HEK293 (cell line): ENCODE measurements around the gene SHISAL2A.

Source experiments
- CTCF ChIA-PET: fragments of 350-600 bp; formaldehyde crosslinking; extraction: SDS; loops from one replicate; lab custom pipeline; 2021; ENCODE audit warnings: antibody characterized with exemption; lab: Yijun Ruan, JAX
- POLR2A ChIA-PET: fragments of 300-600 bp; formaldehyde crosslinking; extraction: SDS; loops from one replicate; lab custom pipeline; 2020; ENCODE audit warnings: antibody characterized with exemption, inconsistent platforms; lab: Yijun Ruan, JAX
- H3K27ac ChIP-seq: fragments of 200-500 bp; sonication (Bioruptor generic); 2 replicates; pipeline ENCODE4 v1.5.1; 2014; ENCODE audit warnings: low read depth, low read length, control low read depth, inconsistent platforms; ENCODE audit errors: extremely low read depth
- H3K36me3 ChIP-seq, 2 experiments: fragments of 200-500 bp in 1 of 2; sonication (Bioruptor generic) in 1 of 2; 1 replicate in 1 of 2; 2 replicates in 1 of 2; pipeline ENCODE4 v1.5.1; 2014 to 2017; ENCODE audit warnings: inconsistent platforms in 2 of 2, low read length in 2 of 2; ENCODE audit not compliant: control insufficient read depth in 2 of 2, insufficient read depth in 1 of 2
- H3K4me1 ChIP-seq: fragments of 200-500 bp; sonication (Bioruptor generic); 2 replicates; pipeline ENCODE4 v1.5.1; 2014; ENCODE audit warnings: mild to moderate bottlenecking, low read length, inconsistent platforms; ENCODE audit not compliant: control insufficient read depth, insufficient read depth
- H3K4me3 ChIP-seq: 2 replicates; pipeline ENCODE4 v1.5.1; 2011; ENCODE audit warnings: low read depth, mild to moderate bottlenecking, control low read depth, low read length, moderate library complexity
- H3K9me3 ChIP-seq: fragments of 200-500 bp; sonication (Bioruptor generic); 2 replicates; pipeline ENCODE4 v1.5.1; 2014; ENCODE audit warnings: low read depth, low read length, inconsistent platforms; ENCODE audit not compliant: control insufficient read depth, insufficient read depth
- BCL11B ChIP-seq: fragments of 450-650 bp; formaldehyde crosslinking; IDR thresholded peaks from 2 replicates; pipeline ENCODE4 v1.5.1; 2016; ENCODE audit warnings: low read depth, missing biosample characterization, missing genetic modification characterization
- BCL6B ChIP-seq: fragments of 450-650 bp; formaldehyde crosslinking; IDR thresholded peaks from 2 replicates; pipeline ENCODE4 v1.5.1; 2017; ENCODE audit warnings: missing biosample characterization, missing genetic modification characterization
- GLIS1 ChIP-seq: fragments of 450-650 bp; formaldehyde crosslinking; IDR thresholded peaks from 2 replicates; pipeline ENCODE4 v1.5.1; 2016; ENCODE audit warnings: missing biosample characterization, missing genetic modification characterization
- INSM2 ChIP-seq: fragments of 450-650 bp; formaldehyde crosslinking; IDR thresholded peaks from 2 replicates; pipeline ENCODE4 v1.5.1; 2016; ENCODE audit warnings: missing biosample characterization, missing genetic modification characterization
- KLF1 ChIP-seq: fragments of 450-650 bp; formaldehyde crosslinking; IDR thresholded peaks from 2 replicates; pipeline ENCODE4 v1.5.1; 2016; ENCODE audit warnings: missing biosample characterization, missing genetic modification characterization
- KLF16 ChIP-seq: fragments of 450-650 bp; formaldehyde crosslinking; IDR thresholded peaks from 2 replicates; pipeline ENCODE4 v1.5.1; 2017; ENCODE audit warnings: missing biosample characterization, missing genetic modification characterization
- MZF1 ChIP-seq: fragments of 450-650 bp; formaldehyde crosslinking; IDR thresholded peaks from 2 replicates; pipeline ENCODE4 v1.5.1; 2017; ENCODE audit warnings: missing biosample characterization, missing genetic modification characterization, borderline replicate concordance
- OSR2 ChIP-seq: fragments of 450-650 bp; formaldehyde crosslinking; IDR thresholded peaks from 2 replicates; pipeline ENCODE4 v1.5.1; 2016; ENCODE audit warnings: missing biosample characterization, missing genetic modification characterization
- SETDB1 ChIP-seq: IDR thresholded peaks from one replicate; pipeline ENCODE4 v1.6.1; 2017; ENCODE audit warnings: mild to moderate bottlenecking, low read length, moderate library complexity, mixed read lengths; ENCODE audit not compliant: insufficient read length
- SP2 ChIP-seq: fragments of 450-650 bp; formaldehyde crosslinking; IDR thresholded peaks from 2 replicates; pipeline ENCODE4 v1.5.1; 2016; ENCODE audit warnings: missing biosample characterization, missing genetic modification characterization
- SP7 ChIP-seq: fragments of 450-650 bp; formaldehyde crosslinking; IDR thresholded peaks from 2 replicates; pipeline ENCODE4 v1.5.1; 2016; ENCODE audit warnings: missing biosample characterization, missing genetic modification characterization
- YY2 ChIP-seq: fragments of 450-650 bp; formaldehyde crosslinking; IDR thresholded peaks from 2 replicates; pipeline ENCODE4 v1.5.1; 2016; ENCODE audit warnings: missing biosample characterization, missing genetic modification characterization
- ZBTB20 ChIP-seq: fragments of 450-650 bp; formaldehyde crosslinking; IDR thresholded peaks from 2 replicates; pipeline ENCODE4 v1.5.1; 2016; ENCODE audit warnings: missing biosample characterization, missing genetic modification characterization
- ZBTB21 ChIP-seq: fragments of 450-650 bp; formaldehyde crosslinking; IDR thresholded peaks from 2 replicates; pipeline ENCODE4 v1.5.1; 2017; ENCODE audit warnings: missing biosample characterization, missing genetic modification characterization
- ZEB2 ChIP-seq: fragments of 450-650 bp; formaldehyde crosslinking; IDR thresholded peaks from 2 replicates; pipeline ENCODE4 v1.5.1; 2016; ENCODE audit warnings: missing biosample characterization, missing genetic modification characterization
- ZFP69B ChIP-seq: fragments of 450-650 bp; formaldehyde crosslinking; IDR thresholded peaks from 2 replicates; pipeline ENCODE4 v1.5.1; 2016; ENCODE audit warnings: missing biosample characterization, missing genetic modification characterization
- ZIC2 ChIP-seq: fragments of 450-650 bp; formaldehyde crosslinking; IDR thresholded peaks from 2 replicates; pipeline ENCODE4 v1.5.1; 2016; ENCODE audit warnings: missing biosample characterization, missing genetic modification characterization
- ZNF157 ChIP-seq: fragments of 450-650 bp; formaldehyde crosslinking; IDR thresholded peaks from 2 replicates; pipeline ENCODE4 v1.5.1; 2016; ENCODE audit warnings: missing biosample characterization, missing genetic modification characterization
- ZNF169 ChIP-seq: fragments of 450-650 bp; formaldehyde crosslinking; IDR thresholded peaks from 2 replicates; pipeline ENCODE4 v1.5.1; 2016; ENCODE audit warnings: missing biosample characterization, missing genetic modification characterization
- ZNF18 ChIP-seq: fragments of 450-650 bp; formaldehyde crosslinking; IDR thresholded peaks from 2 replicates; pipeline ENCODE4 v1.5.1; 2016; ENCODE audit warnings: missing biosample characterization, missing genetic modification characterization
- ZNF501 ChIP-seq: fragments of 450-650 bp; formaldehyde crosslinking; IDR thresholded peaks from 2 replicates; pipeline ENCODE4 v1.5.1; 2016; ENCODE audit warnings: missing biosample characterization, missing genetic modification characterization
- ZNF529 ChIP-seq: fragments of 450-650 bp; formaldehyde crosslinking; IDR thresholded peaks from 2 replicates; pipeline ENCODE4 v1.5.1; 2017; ENCODE audit warnings: missing genetic modification characterization, missing biosample characterization; ENCODE audit not compliant: insufficient replicate concordance
- ZNF596 ChIP-seq: fragments of 450-650 bp; IDR thresholded peaks from 2 replicates; pipeline ENCODE4 v1.5.0; 2018; ENCODE audit warnings: missing biosample characterization, mild to moderate bottlenecking, missing genetic modification characterization, moderate library complexity
- ZNF610 ChIP-seq: fragments of 450-650 bp; formaldehyde crosslinking; IDR thresholded peaks from 2 replicates; pipeline ENCODE4 v1.5.1; 2016; ENCODE audit warnings: missing biosample characterization, missing genetic modification characterization, borderline replicate concordance
- ZNF623 ChIP-seq: fragments of 450-650 bp; formaldehyde crosslinking; IDR thresholded peaks from 2 replicates; pipeline ENCODE4 v1.5.1; 2016; ENCODE audit warnings: missing biosample characterization, missing genetic modification characterization
- ZNF670 ChIP-seq: fragments of 450-650 bp; formaldehyde crosslinking; IDR thresholded peaks from 2 replicates; pipeline ENCODE4 v1.5.1; 2016; ENCODE audit warnings: missing biosample characterization, missing genetic modification characterization, low read depth
- ZNF692 ChIP-seq: fragments of 450-650 bp; formaldehyde crosslinking; IDR thresholded peaks from 2 replicates; pipeline ENCODE4 v1.5.1; 2016; ENCODE audit warnings: missing biosample characterization, missing genetic modification characterization

The SHISAL2A gene

GRCh38 chr1:52697795-52698674 is 65.1 kb downstream of the SHISAL2A start, which contains the start of gene COA7 (continued):
- peak; percentile 33; the same call in 1 of the 2 replicates for TF ChIP-seq ZNF18 (tag by site-specific recombination)
- TF ChIP-seq SP7 = peak; percentile 77
- 0 out of 2 replicates have a peak, but pooled peaks have one; percentile 40 for TF ChIP-seq INSM2 (tag by site-specific recombination)
- TF ChIP-seq OSR2 (tag by site-specific recombination) = no peak
- no peak for TF ChIP-seq ZNF596 (tag by site-specific recombination)
- TF ChIP-seq SP2 (tag by site-specific recombination) = peak; percentile 71
- peak; percentile 52 for TF ChIP-seq ZIC2 (tag by site-specific recombination)
- peak; percentile 70 for TF ChIP-seq SETDB1
- peak; percentile 63 for TF ChIP-seq ZBTB20 (tag by site-specific recombination)
- TF ChIP-seq BCL11B (tag by site-specific recombination) = peak; percentile 95
- TF ChIP-seq ZFP69B (tag by site-specific recombination) = peak; percentile 56; the same call in 1 of the 2 replicates
- peak; percentile 55; the same call in 1 of the 2 replicates for TF ChIP-seq ZNF610 (tag by site-specific recombination)
- TF ChIP-seq ZNF670 = no peak
- TF ChIP-seq YY2 (tag by site-specific recombination) = peak; percentile 84
- TF ChIP-seq ZBTB21 = peak; percentile 37; the same call in 1 of the 2 replicates
- TF ChIP-seq ZNF169 (tag by site-specific recombination) = no peak
- TF ChIP-seq GLIS1 (tag by site-specific recombination) = peak; percentile 64
- TF ChIP-seq ZNF692 (tag by site-specific recombination) = peak; percentile 75
- TF ChIP-seq ZNF157 = no peak
- TF ChIP-seq KLF16 = peak; percentile 97
- peak; percentile 80 for TF ChIP-seq ZEB2 (tag by site-specific recombination)
- TF ChIP-seq, all 188 proteins: peak for 58

GRCh38 chr1:52702886-52703787 is 70.2 kb downstream of the SHISAL2A start:
- no peaks in the 10 kb centered on the region for H3K36me3 ChIP-seq
- ChIA-PET CTCF (interaction anchor here (0.8 kb wide), 1 partner anchor 746 kb away, joined by 3 read pairs; no protein-coding TSS in a partner anchor), POLR2A (interaction anchor here (0.6 to 1.3 kb wide), 8 partner anchors 10 to 219 kb away, joined by 3 to 8 read pairs (median 3); partner anchors contain the start of genes ECHDC2, ZYG11A and ZYG11B)
- H3K4me3 ChIP-seq = peak overlapping the region; percentile 39
- H3K9me3 ChIP-seq = no peaks in the 10 kb centered on the region
- H3K4me1 ChIP-seq = no peaks in the 10 kb centered on the region
- H3K27ac ChIP-seq = peak overlapping the region; percentile 32; the same call in 1 of the 2 replicates
- TF ChIP-seq MZF1 (tag by site-specific recombination) (peak; percentile 95), ZNF623 (no peak), ZNF529 (no peak), KLF1 (tag by site-specific recombination) (peak; percentile 33; the same call in 1 of the 2 replicates), BCL6B (tag by site-specific recombination) (no peak), ZNF501 (peak; percentile 95)
